ENCODE results near the gene TSPAN9. TPM values are rescaled to one million over a fixed set of nuclear protein-coding genes. Genes with fewer than 3 reads are reported as not detected.

The TSPAN9 gene
- total RNA-seq, 3 donors from 2014 or later (not counting 1 experiment from before 2014, with no cell fraction given) = 0.86 to 1.6 (median 1.1) TPM

DNA sequence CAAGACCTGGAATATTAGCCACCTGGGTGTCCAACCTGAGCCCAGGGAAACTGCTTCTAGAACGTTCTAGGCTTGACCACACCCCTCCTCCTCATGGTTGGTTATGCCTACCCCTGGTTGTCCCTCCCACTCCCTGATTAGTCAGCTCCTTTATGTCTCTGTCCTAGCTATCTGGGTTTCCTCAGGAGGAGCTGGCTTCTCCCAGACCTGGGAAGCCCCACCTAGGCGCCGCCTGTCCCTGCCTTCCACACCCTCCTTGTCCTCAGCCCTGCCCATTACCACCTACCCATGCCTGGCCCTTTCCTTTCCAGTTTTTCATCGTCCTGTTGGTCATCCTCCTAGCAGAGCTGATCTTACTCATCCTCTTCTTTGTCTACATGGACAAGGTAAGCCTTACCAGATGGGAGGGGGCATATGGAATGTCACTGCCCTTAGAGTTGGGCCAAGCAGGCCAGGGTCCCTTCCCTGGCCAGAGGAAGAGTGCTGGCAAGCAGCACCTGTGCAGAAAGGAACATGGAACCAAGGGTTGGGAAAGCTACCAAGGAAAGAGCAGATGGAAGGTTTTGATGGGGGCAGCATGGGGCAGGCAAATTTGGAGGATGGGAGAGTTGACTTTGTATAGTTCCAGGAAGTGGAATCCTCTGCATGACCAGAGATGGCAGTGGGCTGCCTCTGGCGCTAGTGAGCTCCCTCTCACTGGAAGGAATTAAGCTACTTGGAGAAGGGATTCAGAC, 201.7 kb downstream of the TSPAN9 start:
- TF ChIP-seq, protein P1, sequence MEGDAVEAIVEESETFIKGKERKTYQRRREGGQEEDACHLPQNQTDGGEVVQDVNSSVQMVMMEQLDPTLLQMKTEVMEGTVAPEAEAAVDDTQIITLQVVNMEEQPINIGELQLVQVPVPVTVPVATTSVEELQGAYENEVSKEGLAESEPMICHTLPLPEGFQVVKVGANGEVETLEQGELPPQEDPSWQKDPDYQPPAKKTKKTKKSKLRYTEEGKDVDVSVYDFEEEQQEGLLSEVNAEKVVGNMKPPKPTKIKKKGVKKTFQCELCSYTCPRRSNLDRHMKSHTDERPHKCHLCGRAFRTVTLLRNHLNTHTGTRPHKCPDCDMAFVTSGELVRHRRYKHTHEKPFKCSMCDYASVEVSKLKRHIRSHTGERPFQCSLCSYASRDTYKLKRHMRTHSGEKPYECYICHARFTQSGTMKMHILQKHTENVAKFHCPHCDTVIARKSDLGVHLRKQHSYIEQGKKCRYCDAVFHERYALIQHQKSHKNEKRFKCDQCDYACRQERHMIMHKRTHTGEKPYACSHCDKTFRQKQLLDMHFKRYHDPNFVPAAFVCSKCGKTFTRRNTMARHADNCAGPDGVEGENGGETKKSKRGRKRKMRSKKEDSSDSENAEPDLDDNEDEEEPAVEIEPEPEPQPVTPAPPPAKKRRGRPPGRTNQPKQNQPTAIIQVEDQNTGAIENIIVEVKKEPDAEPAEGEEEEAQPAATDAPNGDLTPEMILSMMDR (IDR thresholded peaks at IDR 0.05) = no peak
- no peaks in the 10 kb centered on the region for H3K27me3 ChIP-seq (ENCODE audit: control insufficient read depth, insufficient read depth, low read length)
- Mint-ChIP-seq H3K4me1 (no peaks in the 10 kb centered on the region), H3K27ac (no peak overlapping the region), H3K36me3 (no peaks in the 10 kb centered on the region), H3K9me3 (no peaks in the 10 kb centered on the region), H3K27me3 (ENCODE audit: low read depth in 2 of 2) (peaks cover 18 to 23% of the 10 kb centered on the region in 2 donors), H3K4me3 (no peak overlapping the region)
- intact Hi-C loops (cut with micrococcal nuclease) = loop anchor here (5.0 kb wide), 1 partner anchor 142 kb away; no protein-coding TSS in a partner anchor
- no peaks in the 10 kb centered on the region for H3K9me3 ChIP-seq (ENCODE audit: control insufficient read depth, insufficient read depth, low read length)
- no peak overlapping the region for H3K27ac ChIP-seq (ENCODE audit: low read length)
- H3K4me1 ChIP-seq (ENCODE audit: control insufficient read depth, insufficient read depth, low read length) = peaks cover 4% of the 10 kb centered on the region
- H3K36me3 ChIP-seq (ENCODE audit: control insufficient read depth, insufficient read depth, low read length) = no peaks in the 10 kb centered on the region
- ATAC-seq (no peak), DNase-seq (no peak)
- no peak overlapping the region for H3K4me3 ChIP-seq (ENCODE audit: low read length)
- WGBS (ENCODE audit: insufficient coverage) = 78% methylated on average over 5 of the region's 5 CpGs

DNA sequence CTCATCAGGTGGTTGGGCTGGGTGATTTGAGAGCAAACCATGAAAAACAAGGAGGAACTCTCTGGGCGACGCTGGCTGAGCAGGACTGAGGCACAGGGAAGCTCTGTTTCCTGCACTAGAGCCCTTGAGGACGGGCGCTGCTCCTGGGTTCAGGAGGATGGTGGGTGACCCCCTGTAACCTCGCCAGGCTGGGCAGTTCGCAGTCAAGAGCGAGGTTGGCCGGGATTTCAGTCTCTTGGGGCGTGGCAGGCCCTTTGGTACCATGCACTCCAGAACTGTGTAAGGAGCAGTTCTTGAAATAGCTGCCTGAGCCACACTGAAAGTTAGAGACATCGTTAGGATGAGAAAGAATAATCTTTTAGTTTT, 202.2 kb downstream of the TSPAN9 start:
- H3K4me1 Mint-ChIP-seq = no peaks in the 10 kb centered on the region

DNA sequence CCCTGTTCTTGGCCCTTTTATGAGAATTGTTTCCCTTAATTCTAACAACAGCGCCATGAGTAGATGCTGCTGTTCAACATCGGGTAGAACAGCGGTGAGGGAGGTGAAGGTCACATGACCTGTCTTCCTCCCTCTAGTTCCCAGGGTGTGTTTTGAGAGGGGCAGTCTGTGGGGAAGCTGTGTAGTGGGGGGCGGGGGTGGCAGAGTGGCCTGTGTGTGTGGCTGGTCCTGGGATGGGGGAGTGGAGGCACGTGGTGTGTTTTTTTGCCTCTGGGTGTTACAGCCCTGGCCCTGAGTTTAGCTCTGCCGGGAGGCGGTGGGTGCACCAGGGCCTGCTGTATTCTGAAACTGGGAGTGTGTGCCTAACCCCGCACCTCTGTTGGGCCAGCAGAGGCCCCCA, 202.7 kb downstream of the TSPAN9 start:
- H3K27ac Mint-ChIP-seq = no peak overlapping the region
- ATAC-seq = no peak
- Histone ChIP-seq H3K4me3 (ENCODE audit: low read length) (no peak overlapping the region), H3K27ac (ENCODE audit: low read length) (no peak overlapping the region), H3K36me3 (ENCODE audit: control insufficient read depth, insufficient read depth, low read length) (no peaks in the 10 kb centered on the region), H3K27me3 (ENCODE audit: control insufficient read depth, insufficient read depth, low read length) (no peaks in the 10 kb centered on the region), H3K9me3 (ENCODE audit: control insufficient read depth, insufficient read depth, low read length) (no peaks in the 10 kb centered on the region), H3K4me1 (ENCODE audit: control insufficient read depth, insufficient read depth, low read length) (peaks cover 4% of the 10 kb centered on the region)
- H3K36me3 Mint-ChIP-seq = no peaks in the 10 kb centered on the region
- no peak overlapping the region for H3K4me3 Mint-ChIP-seq
- 58% methylated on average over 8 of the region's 8 CpGs for WGBS (ENCODE audit: insufficient coverage)
- TF ChIP-seq, protein P1 (IDR thresholded peaks at IDR 0.05) = no peak
- H3K4me1 Mint-ChIP-seq = no peaks in the 10 kb centered on the region
- DNase-seq = no peak
- peaks cover 15 to 23% of the 10 kb centered on the region in 2 donors for H3K27me3 Mint-ChIP-seq (ENCODE audit: low read depth in 2 of 2)
- no peaks in the 10 kb centered on the region for H3K9me3 Mint-ChIP-seq
- intact Hi-C loops (cut with micrococcal nuclease) = loop anchor here (5.0 kb wide), 1 partner anchor 143 kb away; no protein-coding TSS in a partner anchor

More for the DNA sequence above, 202.2 kb downstream of the TSPAN9 start:
- Histone ChIP-seq H3K27ac (ENCODE audit: low read length) (no peak overlapping the region), H3K4me3 (ENCODE audit: low read length) (no peak overlapping the region), H3K4me1 (ENCODE audit: control insufficient read depth, insufficient read depth, low read length) (peaks cover 4% of the 10 kb centered on the region), H3K27me3 (ENCODE audit: control insufficient read depth, insufficient read depth, low read length) (no peaks in the 10 kb centered on the region), H3K36me3 (ENCODE audit: control insufficient read depth, insufficient read depth, low read length) (no peaks in the 10 kb centered on the region), H3K9me3 (ENCODE audit: control insufficient read depth, insufficient read depth, low read length) (no peaks in the 10 kb centered on the region)
- DNase-seq (no peak), ATAC-seq (no peak)
- TF ChIP-seq, protein P1 (IDR thresholded peaks at IDR 0.05) = no peak
- WGBS (ENCODE audit: insufficient coverage) = 65% methylated on average over 10 of the region's 10 CpGs
- Mint-ChIP-seq H3K9me3 (no peaks in the 10 kb centered on the region), H3K27me3 (ENCODE audit: low read depth in 2 of 2) (peaks cover 18 to 23% of the 10 kb centered on the region in 2 donors), H3K36me3 (no peaks in the 10 kb centered on the region), H3K27ac (no peak overlapping the region), H3K4me3 (no peak overlapping the region)
- intact Hi-C loops (cut with micrococcal nuclease) = loop anchor here (5.0 kb wide), 1 partner anchor 142 kb away; no protein-coding TSS in a partner anchor

Data from natural killer cell (primary cell).